ENCODE measurements around the gene MLH1. TPM values are rescaled to one million over a fixed set of nuclear protein-coding genes. Genes with fewer than 3 reads are reported as not detected.

The MLH1 gene
- total RNA-seq, 1 donor from 2014 or later: 40.9 TPM

DNA sequence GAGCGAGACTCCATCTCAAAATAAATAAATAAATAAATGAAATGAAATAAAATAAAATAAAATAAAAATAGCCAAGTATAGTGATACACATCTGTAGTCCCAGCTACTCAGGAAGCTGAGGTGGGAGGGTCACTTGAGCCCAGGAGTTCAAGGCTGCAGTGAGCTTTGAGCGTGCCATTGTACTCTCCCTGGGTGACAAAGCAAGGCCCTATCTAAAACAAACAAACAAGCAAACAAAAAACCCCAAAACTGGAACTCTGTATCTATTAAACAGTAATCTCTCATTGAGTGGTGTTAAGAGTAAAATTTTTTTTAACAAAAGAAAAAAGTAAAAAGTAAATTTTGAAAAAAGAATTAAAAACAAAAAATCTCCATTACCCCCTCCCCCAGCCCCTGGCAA lies 21.2 kb upstream of the MLH1 start:
- intact Hi-C loops (cut with micrococcal nuclease): no loop called here

DNA sequence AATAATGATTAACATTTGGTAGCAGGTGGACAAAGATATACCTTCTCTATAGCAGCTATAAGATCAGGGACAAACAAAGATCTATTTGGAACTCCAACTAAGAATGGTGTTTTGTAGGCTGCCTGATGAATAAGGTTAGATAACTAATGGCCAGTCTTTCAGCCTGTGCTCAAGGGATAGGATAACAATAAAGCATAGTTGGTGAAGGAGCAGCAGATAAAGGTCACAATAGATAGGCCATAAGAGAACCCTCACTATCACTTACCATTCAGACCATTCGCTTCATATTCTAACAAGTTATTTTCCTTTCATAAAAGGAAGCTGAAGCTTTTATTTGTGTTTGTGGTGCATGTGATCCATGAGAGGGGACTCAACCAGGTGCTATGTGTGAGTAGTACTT lies 20.2 kb upstream of the MLH1 start:
- intact Hi-C loops (cut with micrococcal nuclease): no loop called here

DNA sequence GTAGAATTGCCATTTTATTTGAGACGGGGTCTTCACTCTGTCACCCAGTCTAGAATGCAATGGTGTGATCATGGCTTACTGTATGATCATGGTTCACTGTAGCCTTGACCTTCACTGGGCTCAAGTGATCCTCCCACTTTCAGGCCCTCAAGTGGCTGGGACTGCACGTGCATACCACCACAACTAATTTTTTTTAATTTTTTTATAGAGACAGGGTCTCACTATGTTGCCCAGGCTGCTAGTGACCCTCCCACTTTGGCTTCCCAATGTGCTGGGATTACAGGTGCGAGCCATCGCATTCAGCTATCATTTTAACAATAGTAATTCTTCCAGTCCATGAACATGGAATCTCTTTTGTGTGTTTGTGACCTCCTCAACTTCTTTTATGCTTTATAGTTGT lies 12.3 kb upstream of the MLH1 start:
- intact Hi-C loops (cut with micrococcal nuclease): no loop called here

DNA sequence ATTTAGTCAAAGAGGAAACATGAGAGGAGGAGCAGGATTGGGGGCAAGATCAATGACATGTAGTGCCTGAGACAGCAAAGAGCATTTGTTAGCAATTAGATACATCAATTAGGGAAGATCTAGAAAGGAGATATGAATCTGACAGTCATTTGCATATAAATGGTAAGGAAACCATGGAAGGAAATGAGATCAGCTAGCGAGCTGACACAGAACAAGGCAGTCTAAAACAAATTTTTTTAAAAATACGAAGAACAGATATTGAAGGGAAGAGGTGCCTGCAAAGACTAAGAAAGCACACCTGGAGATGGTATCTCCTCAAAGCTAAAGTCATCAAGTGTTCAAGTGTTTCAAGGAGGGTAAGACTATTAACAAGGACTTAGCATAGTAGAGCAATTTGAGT lies 5.0 kb upstream of the MLH1 start:
- intact Hi-C loops (cut with micrococcal nuclease): no loop called here

DNA sequence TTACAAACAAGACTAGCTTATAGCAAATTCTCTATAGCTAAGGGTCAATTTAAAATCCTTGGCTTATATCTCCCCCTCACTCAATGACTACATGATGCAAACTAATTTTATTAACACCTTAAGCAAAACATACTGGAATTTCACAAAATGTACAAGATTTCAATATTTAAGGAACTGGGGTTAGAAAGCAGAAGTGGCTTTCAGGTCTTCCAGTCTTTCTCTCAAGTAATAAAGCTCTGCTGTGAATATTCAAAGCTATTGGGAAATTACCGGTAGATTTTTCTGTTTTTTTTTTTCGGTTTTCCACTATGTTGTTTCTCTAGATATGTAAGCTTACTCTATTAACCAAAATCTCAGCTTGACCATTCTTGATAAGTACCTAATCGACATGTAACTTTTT lies 4.3 kb upstream of the MLH1 start:
- intact Hi-C loops (cut with micrococcal nuclease): no loop called here

DNA sequence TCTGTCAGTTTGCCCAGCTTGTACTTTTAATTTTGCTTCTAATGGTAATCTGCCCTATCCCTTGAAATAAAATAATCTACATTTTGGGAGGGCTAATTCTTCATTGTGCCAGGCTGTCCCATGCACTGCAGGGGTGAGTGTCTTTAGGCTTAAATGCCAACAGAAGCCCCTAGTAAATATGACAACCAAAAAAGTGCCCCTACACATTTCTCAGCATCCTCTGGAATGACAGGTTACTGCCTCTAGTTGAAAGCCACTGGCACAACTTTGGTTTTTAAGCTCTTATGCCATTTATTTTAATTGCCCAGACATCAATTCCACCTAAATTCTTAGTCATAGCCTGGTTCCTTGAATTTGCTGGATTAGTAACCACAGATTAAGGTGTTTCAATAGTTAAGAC lies 3.8 kb upstream of the MLH1 start:
- intact Hi-C loops (cut with micrococcal nuclease): no loop called here

DNA sequence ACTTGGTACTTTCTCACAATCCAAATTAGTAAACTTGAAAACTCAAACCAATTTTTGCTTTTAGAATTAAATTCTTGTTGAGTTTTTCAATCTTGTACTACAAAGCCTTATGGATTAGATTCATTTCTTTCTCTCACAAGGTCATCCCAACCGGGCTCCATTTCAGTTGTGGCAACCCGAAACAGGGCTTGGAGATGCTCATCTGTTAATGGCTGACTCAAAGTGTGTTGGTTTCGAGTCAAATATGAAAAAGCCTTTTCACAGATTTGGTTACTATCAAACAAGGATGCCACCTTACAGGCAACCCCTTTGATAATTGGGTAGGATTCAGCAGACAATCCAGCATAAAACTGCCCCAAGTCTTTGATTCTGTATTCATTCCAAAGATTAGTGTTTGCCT lies 2.2 kb upstream of the MLH1 start:
- intact Hi-C loops (cut with micrococcal nuclease): loop anchor here (2.0 to 10.0 kb wide), 3 partner anchors 20 to 1174 kb away; partner anchors contain the start of gene OXSR1

DNA sequence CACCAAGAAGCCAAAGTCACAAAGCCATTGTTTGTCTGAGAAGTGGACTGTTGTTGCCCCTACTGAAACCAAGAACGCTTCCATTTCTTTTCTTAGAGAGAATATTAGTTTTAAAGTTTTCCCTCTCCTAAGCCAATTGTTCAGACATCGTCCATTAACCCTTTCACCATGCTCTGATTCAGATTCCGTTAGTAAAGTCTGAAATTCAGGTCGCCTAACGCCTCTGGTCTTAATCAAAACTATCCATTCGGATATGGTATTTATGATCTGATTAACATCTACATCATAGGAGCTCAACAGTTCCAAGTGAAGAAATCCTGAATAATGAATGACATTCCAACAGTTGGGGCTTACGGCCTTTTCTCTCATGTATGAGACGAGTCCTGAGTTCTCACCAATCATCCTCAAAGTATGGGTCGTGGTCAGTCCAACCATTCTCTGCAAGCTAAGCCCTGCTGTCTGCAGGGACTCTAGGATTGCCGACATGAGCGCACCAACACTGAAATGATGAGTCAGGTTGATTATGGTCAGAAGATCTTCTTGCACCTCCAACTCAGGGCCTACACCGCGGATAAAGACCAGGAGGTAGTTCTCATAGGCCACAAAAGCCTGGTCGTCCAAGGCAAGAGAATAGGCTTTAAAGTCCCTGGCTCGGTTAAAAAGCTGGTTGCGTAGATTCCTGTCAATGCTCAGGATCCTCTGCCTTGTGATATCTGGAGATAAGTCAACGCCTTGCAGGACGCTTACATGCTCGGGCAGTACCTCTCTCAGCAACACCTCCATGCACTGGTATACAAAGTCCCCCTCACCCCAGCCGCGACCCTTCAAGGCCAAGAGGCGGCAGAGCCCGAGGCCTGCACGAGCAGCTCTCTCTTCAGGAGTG lies 1.2 kb upstream of the MLH1 start:
- intact Hi-C loops (cut with micrococcal nuclease): loop anchor here (2.0 to 10.0 kb wide), 4 partner anchors 21 to 1173 kb away; partner anchors contain the start of genes ACAA1 and OXSR1

DNA sequence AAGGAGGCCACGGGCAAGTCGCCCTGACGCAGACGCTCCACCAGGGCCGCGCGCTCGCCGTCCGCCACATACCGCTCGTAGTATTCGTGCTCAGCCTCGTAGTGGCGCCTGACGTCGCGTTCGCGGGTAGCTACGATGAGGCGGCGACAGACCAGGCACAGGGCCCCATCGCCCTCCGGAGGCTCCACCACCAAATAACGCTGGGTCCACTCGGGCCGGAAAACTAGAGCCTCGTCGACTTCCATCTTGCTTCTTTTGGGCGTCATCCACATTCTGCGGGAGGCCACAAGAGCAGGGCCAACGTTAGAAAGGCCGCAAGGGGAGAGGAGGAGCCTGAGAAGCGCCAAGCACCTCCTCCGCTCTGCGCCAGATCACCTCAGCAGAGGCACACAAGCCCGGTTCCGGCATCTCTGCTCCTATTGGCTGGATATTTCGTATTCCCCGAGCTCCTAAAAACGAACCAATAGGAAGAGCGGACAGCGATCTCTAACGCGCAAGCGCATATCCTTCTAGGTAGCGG lies 452 bp upstream of the MLH1 start, which contains the start of gene EPM2AIP1:
Gene EPM2AIP1, minus strand, starts transcription at position 326 of the 520 bp plus-strand sequence. Its CDS starts 54 bp downstream, at position 272.
- intact Hi-C loops (cut with micrococcal nuclease): loop anchor here (1.0 to 10.0 kb wide), 11 partner anchors 35 to 1172 kb away; partner anchors contain the start of genes ACAA1 and OXSR1

DNA sequence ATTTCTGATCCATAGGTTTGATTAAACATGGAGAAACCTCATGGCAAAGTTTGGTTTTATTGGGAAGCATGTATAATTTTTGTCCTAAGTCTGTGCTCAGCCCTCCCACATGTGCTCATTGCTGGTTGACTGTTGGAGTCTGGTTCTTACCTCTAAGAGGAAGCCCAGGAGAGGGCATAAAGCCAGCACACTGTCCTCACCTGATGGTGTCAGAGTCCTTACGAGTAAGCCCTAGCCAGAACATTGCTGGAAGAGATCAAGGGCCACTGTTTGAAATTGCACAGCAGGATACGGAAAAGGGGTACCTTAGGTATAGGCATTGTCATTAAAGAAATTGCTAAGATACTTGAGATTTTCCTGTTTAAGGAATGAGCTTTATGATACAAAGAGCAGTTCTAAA lies 21.3 kb downstream of the MLH1 start:
- intact Hi-C loops (cut with micrococcal nuclease): no loop called here

DNA sequence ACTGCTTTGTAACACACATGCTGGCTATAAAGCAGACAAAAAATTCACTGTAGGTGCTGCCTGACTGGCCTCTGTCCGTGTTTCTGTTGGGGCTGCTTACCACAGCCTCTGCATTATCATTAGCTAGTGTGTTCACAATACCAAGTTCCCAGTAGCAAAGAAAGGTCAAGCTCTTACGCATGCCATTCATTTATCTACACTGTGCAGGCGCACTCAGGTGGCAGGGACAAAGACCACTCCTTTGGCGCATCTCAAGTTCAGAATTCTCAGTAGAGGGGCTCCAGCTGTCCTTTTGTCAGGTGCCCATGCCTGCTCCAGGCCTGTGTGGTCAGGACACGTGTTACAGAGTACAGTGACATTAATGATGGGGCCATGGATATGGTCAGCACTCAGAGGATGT lies 22.3 kb downstream of the MLH1 start:
- intact Hi-C loops (cut with micrococcal nuclease): no loop called here

DNA sequence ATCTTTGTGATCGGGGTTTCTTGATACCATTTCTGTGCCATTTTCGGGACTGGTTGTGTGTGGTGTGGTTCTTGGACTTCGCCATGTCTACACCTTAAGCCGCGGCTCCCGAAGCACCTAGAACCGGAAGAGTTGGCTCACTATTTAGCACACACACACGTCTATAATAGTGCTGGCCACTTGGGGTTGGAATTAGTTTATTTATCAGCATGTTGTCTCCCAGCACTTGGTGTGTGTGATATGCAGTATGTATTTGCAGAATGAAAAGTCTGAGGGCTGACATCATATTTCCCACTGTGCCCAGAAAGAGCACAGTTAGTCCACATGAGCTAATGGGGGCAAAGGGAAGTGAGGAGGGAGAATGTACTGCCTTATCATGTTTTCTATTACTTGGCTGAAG lies 23.6 kb downstream of the MLH1 start:
- intact Hi-C loops (cut with micrococcal nuclease): no loop called here

DNA sequence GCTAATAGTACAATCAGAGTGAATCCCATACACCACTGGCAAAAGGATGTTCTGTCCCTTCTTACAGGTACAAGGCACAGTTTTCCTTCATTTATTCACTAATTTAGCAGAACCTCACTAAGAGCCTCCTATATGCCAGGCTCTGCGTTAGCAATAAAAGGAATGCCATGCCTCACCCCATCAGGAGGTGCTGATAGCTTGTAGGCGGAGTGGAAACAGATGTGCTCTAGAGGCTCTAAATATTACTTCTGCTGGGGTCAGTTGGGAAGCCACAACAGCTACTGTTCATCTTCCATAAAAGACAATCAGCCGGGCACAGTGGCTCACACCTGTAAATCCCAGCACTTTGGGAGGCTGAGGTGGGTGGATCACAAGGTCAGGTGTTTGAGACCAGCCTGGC lies 24.4 kb downstream of the MLH1 start:
- intact Hi-C loops (cut with micrococcal nuclease): no loop called here

DNA sequence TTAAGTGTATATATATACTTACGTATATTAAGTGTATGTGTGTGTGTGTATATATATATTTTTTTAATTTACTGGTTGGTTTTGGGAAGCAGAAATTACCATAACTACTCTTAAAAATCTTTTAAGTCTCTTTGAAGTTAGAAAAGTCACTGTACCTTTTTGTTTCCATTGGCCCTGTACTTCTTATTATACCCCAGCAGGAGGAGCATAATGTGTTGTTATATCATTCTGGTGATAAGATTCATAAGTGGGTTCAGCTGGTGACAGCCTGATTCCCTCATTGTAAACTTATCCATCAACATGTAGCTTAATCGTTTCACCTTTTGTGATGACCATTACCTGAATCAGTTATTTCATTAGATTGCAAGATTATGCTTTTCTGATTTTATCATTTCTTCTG lies 30.8 kb downstream of the MLH1 start:
- intact Hi-C loops (cut with micrococcal nuclease): loop anchor here (1.0 kb wide), 1 partner anchor 189 kb away; no protein-coding TSS in a partner anchor

DNA sequence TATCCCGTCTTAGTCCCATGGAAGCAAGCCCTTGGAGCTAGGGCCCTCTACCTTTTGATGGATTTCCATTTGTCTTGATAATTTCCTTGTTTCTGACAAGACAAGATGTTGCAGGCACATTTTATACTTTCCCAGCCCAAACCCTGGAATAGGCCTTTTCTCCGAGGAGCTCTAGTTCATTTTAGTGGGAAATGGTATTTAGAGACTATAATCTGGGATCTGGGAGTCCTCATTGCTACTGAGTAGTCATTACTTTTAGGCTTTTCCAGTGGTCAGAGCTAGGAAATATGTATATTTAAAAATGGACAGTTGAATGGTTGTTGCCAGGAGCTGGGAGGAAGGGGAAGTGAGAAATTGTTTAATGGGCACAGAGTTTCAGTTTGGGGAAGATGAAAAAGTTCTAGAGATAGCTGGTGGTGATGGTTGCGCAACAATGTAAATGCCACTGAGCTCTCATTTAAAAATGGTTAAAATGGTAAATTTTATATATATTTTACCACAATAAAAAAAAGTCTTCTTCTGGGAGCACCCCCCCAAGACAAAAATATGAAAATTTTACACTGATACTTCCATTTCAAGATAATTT lies 31.6 kb downstream of the MLH1 start:
- intact Hi-C loops (cut with micrococcal nuclease): loop anchor here (1.0 kb wide), 1 partner anchor 188 kb away; no protein-coding TSS in a partner anchor

DNA sequence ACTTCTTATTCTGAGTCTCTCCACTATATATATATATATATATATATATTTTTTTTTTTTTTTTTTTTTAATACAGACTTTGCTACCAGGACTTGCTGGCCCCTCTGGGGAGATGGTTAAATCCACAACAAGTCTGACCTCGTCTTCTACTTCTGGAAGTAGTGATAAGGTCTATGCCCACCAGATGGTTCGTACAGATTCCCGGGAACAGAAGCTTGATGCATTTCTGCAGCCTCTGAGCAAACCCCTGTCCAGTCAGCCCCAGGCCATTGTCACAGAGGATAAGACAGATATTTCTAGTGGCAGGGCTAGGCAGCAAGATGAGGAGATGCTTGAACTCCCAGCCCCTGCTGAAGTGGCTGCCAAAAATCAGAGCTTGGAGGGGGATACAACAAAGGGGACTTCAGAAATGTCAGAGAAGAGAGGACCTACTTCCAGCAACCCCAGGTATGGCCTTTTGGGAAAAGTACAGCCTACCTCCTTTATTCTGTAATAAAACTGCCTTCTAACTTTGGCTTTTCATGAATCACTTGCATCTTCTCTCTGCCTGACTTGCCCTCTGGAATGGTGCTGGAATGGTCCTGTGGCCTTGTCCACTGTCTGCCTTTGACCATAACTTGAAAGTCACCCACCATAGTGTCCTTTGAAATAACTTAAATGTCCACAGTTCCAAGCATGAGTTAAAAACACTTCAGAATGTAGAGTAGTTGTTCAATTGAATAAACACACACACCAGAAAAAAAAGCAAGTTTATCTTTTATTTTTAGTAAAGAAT lies 32.4 kb downstream of the MLH1 start:
- intact Hi-C loops (cut with micrococcal nuclease): no loop called here

DNA sequence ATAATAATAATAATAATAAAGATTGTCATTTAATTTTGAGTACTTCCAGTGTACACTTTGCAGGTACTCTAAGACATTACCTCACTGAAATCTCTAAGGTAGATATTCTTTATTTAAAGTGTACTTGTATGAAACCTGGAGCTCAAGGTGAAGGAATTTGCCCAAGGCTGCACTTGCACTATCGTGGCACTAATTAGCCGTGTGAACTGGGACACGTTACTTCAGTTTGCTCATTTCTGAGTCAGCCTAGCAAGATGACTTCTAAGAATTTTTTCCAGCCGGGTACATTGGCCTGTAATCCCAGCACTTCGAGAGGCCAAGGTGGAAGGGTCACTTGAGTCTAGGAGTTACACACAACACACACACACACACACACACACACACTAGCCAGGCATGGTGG lies 33.5 kb downstream of the MLH1 start:
- intact Hi-C loops (cut with micrococcal nuclease): no loop called here

DNA sequence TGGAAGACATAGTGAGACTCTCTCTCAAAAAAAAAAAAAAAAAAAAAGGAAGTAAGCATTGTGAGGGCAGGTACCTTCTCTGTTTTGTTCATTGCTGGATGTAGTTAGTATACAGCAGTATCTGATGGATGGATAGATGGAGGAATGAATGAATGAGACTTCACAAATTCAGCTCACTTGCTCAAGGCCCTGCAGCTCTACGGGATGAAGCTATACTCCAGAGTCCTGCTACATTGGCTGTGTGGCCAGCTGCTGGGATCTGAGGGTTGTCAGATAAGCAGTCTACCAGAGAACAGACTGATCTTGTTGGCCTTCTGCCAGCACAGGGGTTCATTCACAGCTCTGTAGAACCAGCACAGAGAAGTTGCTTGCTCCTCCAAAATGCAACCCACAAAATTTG lies 35.0 kb downstream of the MLH1 start:
- intact Hi-C loops (cut with micrococcal nuclease): no loop called here

DNA sequence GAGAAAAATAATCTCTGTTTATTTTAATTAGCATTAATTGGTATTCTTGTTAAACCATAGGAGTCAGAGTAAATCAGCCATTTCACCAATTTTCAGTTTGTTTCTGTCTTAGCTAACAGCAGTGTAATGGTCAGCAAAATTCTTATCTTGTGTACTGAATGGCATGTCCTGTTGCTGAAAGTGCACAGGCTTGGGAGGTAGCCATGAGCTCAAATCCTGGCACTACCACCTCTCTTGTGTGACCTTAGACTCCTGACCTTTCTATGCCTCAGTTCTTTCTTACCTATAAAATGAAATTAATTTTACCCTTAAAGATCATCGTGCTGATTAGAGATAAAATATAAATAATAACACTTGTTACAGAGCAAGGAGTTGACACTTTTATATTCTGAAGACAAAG lies 35.8 kb downstream of the MLH1 start:
- intact Hi-C loops (cut with micrococcal nuclease): no loop called here

DNA sequence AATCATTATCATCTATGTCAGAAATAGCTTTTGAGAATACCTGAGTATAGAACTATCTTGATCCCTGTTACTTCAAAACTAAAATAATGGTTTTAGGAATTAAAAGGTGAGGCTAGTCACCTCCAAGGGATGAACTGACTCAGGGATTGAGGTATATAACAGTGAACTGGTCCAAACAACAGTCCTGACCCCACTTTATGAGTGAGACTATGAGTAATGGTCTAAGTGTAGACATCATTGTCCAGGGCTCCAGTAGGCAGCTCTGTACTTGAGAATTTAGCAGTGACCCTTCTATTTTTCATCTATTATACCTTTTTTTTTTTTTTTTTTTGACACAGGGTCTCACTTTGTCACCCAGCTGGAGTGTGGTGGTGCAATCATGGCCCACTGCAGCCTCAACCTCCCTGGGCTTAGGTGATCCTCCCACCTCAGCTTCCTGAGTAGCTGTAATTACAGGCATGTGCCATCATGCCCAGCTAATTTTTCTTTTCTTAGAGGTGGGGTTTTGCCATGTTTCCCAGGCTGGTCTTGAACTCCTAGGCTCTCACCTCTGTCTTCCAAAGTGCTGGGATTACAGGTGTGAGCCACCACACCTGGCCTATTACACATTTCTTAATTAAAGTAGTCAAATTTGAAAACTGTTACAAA lies 36.3 kb downstream of the MLH1 start:
- intact Hi-C loops (cut with micrococcal nuclease): no loop called here

DNA sequence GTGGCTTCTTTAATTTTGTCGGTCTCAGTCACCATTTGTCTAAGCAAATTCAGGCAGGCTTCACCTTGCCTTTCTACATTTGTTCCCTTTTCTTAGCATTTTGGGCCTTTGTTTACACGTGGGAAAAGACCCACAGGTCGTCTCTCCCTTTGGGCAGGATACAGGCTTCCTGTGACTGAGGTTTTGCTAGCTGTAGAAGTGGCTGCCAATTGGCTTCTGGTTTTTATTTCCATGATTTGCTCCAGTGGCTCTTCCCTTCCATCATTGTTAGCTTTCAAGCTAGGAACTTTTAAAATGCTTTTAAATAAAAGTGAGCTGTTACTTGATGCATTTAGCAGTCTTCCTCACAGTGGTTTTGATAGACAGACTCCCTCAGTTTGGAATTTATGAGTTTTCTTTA lies 37.3 kb downstream of the MLH1 start:
- intact Hi-C loops (cut with micrococcal nuclease): no loop called here
